HEK293 (cell line): Measurements from ENCODE around the gene KIAA0586.

Experiments used
- CTCF ChIA-PET: fragments of 350-600 bp; formaldehyde crosslinking; extraction: SDS; loops from one replicate; lab custom pipeline; 2021; ENCODE audit warnings: antibody characterized with exemption; lab: Yijun Ruan, JAX
- POLR2A ChIA-PET: fragments of 300-600 bp; formaldehyde crosslinking; extraction: SDS; loops from one replicate; lab custom pipeline; 2020; ENCODE audit warnings: antibody characterized with exemption, inconsistent platforms; lab: Yijun Ruan, JAX
- H3K27ac ChIP-seq: fragments of 200-500 bp; sonication (Bioruptor generic); 2 replicates; pipeline ENCODE4 v1.5.1; 2014; ENCODE audit warnings: low read depth, low read length, control low read depth, inconsistent platforms; ENCODE audit errors: extremely low read depth
- H3K36me3 ChIP-seq, 2 experiments: fragments of 200-500 bp in 1 of 2; sonication (Bioruptor generic) in 1 of 2; 1 replicate in 1 of 2; 2 replicates in 1 of 2; pipeline ENCODE4 v1.5.1; 2014 to 2017; ENCODE audit warnings: inconsistent platforms in 2 of 2, low read length in 2 of 2; ENCODE audit not compliant: control insufficient read depth in 2 of 2, insufficient read depth in 1 of 2
- H3K4me1 ChIP-seq: fragments of 200-500 bp; sonication (Bioruptor generic); 2 replicates; pipeline ENCODE4 v1.5.1; 2014; ENCODE audit warnings: mild to moderate bottlenecking, low read length, inconsistent platforms; ENCODE audit not compliant: control insufficient read depth, insufficient read depth
- H3K4me3 ChIP-seq: 2 replicates; pipeline ENCODE4 v1.5.1; 2011; ENCODE audit warnings: low read depth, mild to moderate bottlenecking, control low read depth, low read length, moderate library complexity
- H3K9me3 ChIP-seq: fragments of 200-500 bp; sonication (Bioruptor generic); 2 replicates; pipeline ENCODE4 v1.5.1; 2014; ENCODE audit warnings: low read depth, low read length, inconsistent platforms; ENCODE audit not compliant: control insufficient read depth, insufficient read depth
- ATF2 ChIP-seq: fragments of 450-650 bp; formaldehyde crosslinking; IDR thresholded peaks from 2 replicates; pipeline ENCODE4 v1.5.1; 2016; ENCODE audit warnings: missing biosample characterization, missing genetic modification characterization, low read depth
- BCL11A ChIP-seq: fragments of 450-650 bp; formaldehyde crosslinking; IDR thresholded peaks from 2 replicates; pipeline ENCODE4 v1.5.1; 2016; ENCODE audit warnings: low read depth, missing biosample characterization, missing genetic modification characterization
- FEZF1 ChIP-seq: fragments of 450-650 bp; formaldehyde crosslinking; IDR thresholded peaks from 2 replicates; pipeline ENCODE4 v1.5.1; 2016; ENCODE audit warnings: missing biosample characterization, missing genetic modification characterization
- KLF16 ChIP-seq: fragments of 450-650 bp; formaldehyde crosslinking; IDR thresholded peaks from 2 replicates; pipeline ENCODE4 v1.5.1; 2017; ENCODE audit warnings: missing biosample characterization, missing genetic modification characterization
- MEIS1 ChIP-seq: sonication (generic); formaldehyde crosslinking; IDR thresholded peaks from 2 replicates; pipeline ENCODE4 v1.8.1; 2022; ENCODE audit warnings: missing genetic modification reagents, mild to moderate bottlenecking, borderline replicate concordance
- PBX3 ChIP-seq: sonication (generic); formaldehyde crosslinking; IDR thresholded peaks from 2 replicates; pipeline ENCODE4 v1.8.1; 2022; ENCODE audit warnings: mild to moderate bottlenecking, moderate library complexity, missing genetic modification reagents
- SP7 ChIP-seq: fragments of 450-650 bp; formaldehyde crosslinking; IDR thresholded peaks from 2 replicates; pipeline ENCODE4 v1.5.1; 2016; ENCODE audit warnings: missing biosample characterization, missing genetic modification characterization
- TSHZ1 ChIP-seq: fragments of 450-650 bp; formaldehyde crosslinking; IDR thresholded peaks from 2 replicates; pipeline ENCODE4 v1.5.1; 2016; ENCODE audit warnings: missing biosample characterization, missing genetic modification characterization, borderline replicate concordance
- ZNF133 ChIP-seq: fragments of 450-650 bp; formaldehyde crosslinking; IDR thresholded peaks from 2 replicates; pipeline ENCODE4 v1.5.1; 2016; ENCODE audit warnings: missing biosample characterization, missing genetic modification characterization
- ZNF140 ChIP-seq: fragments of 450-650 bp; formaldehyde crosslinking; IDR thresholded peaks from 2 replicates; pipeline ENCODE4 v1.5.1; 2016; ENCODE audit warnings: missing biosample characterization, missing genetic modification characterization
- ZNF16 ChIP-seq: fragments of 450-650 bp; formaldehyde crosslinking; IDR thresholded peaks from 2 replicates; pipeline ENCODE4 v1.5.1; 2016; ENCODE audit warnings: low read depth, missing biosample characterization, missing genetic modification characterization
- ZNF19 ChIP-seq: fragments of 450-650 bp; formaldehyde crosslinking; IDR thresholded peaks from 2 replicates; pipeline ENCODE4; 2016; ENCODE audit warnings: missing biosample characterization, missing genetic modification characterization, low read depth
- ZNF24 ChIP-seq: fragments of 450-650 bp; formaldehyde crosslinking; IDR thresholded peaks from 2 replicates; pipeline ENCODE4 v1.5.1; 2016; ENCODE audit warnings: missing biosample characterization, missing genetic modification characterization
- ZNF292 ChIP-seq: fragments of 450-650 bp; formaldehyde crosslinking; IDR thresholded peaks from 2 replicates; pipeline ENCODE4 v1.5.1; 2016; ENCODE audit warnings: low read depth, missing biosample characterization, missing genetic modification characterization, borderline replicate concordance
- ZNF362 ChIP-seq: fragments of 450-650 bp; formaldehyde crosslinking; IDR thresholded peaks from 2 replicates; pipeline ENCODE4 v1.5.1; 2016; ENCODE audit warnings: missing biosample characterization, missing genetic modification characterization
- ZNF488 ChIP-seq: fragments of 450-650 bp; formaldehyde crosslinking; IDR thresholded peaks from 2 replicates; pipeline ENCODE4 v1.5.1; 2016; ENCODE audit warnings: missing biosample characterization, missing genetic modification characterization
- ZNF510 ChIP-seq: fragments of 450-650 bp; formaldehyde crosslinking; IDR thresholded peaks from 2 replicates; pipeline ENCODE4 v1.5.1; 2018; ENCODE audit warnings: mild to moderate bottlenecking, missing genetic modification characterization, missing biosample characterization; ENCODE audit not compliant: insufficient replicate concordance
- ZNF548 ChIP-seq: fragments of 450-650 bp; formaldehyde crosslinking; IDR thresholded peaks from 2 replicates; pipeline ENCODE4 v1.5.1; 2016; ENCODE audit warnings: missing biosample characterization, missing genetic modification characterization
- ZNF692 ChIP-seq: fragments of 450-650 bp; formaldehyde crosslinking; IDR thresholded peaks from 2 replicates; pipeline ENCODE4 v1.5.1; 2016; ENCODE audit warnings: missing biosample characterization, missing genetic modification characterization
- ZSCAN30 ChIP-seq: fragments of 450-650 bp; IDR thresholded peaks from 2 replicates; pipeline ENCODE4 v1.5.1; 2018; ENCODE audit warnings: missing biosample characterization, mild to moderate bottlenecking, missing genetic modification characterization, moderate library complexity
- ZSCAN5A ChIP-seq: fragments of 450-650 bp; formaldehyde crosslinking; IDR thresholded peaks from 2 replicates; pipeline ENCODE4 v1.5.1; 2016; ENCODE audit warnings: missing biosample characterization, missing genetic modification characterization

Gene KIAA0586

GRCh38 chr14:58484176-58484575 lies 56.7 kb downstream of the KIAA0586 start:
- CTCF ChIA-PET = interaction anchor here (0.8 kb wide), 1 partner anchor 880 kb away, joined by 4 read pairs; no protein-coding TSS in a partner anchor
- peaks cover 13 to 16% of the 10 kb centered on the region in 2 experiments for H3K36me3 ChIP-seq
- POLR2A ChIA-PET = no interaction called here
- TF ChIP-seq ZNF488 (no peak), ZNF510 (tag by site-specific recombination) (no peak), ZNF24 (tag by site-specific recombination) (no peak), ZNF140 (no peak), ZNF692 (tag by site-specific recombination) (no peak), FEZF1 (tag by site-specific recombination) (no peak), MEIS1 (CRISPR knock-in tag) (no peak)
- H3K4me3 ChIP-seq = no peak overlapping the region
- H3K9me3 ChIP-seq = no peaks in the 10 kb centered on the region
- no peak overlapping the region for H3K27ac ChIP-seq
- no peaks in the 10 kb centered on the region for H3K4me1 ChIP-seq

- Histone ChIP-seq H3K4me3 (no peak overlapping the region), H3K4me1 (no peaks in the 10 kb centered on the region), H3K9me3 (no peaks in the 10 kb centered on the region), H3K36me3 (peaks cover 12 to 31% of the 10 kb centered on the region in 2 experiments), H3K27ac (no peak overlapping the region)
- ChIA-PET CTCF (interaction anchor here (1.1 to 1.3 kb wide), 2 partner anchors 13 kb away, joined by 3 read pairs; no protein-coding TSS in a partner anchor), POLR2A (no interaction called here)
- TF ChIP-seq ZNF292 (tag by site-specific recombination) (no peak), ZSCAN30 (no peak), ATF2 (tag by site-specific recombination) (no peak), KLF16 (tag by site-specific recombination) (no peak), ZNF19 (tag by site-specific recombination) (no peak)
Measured at GRCh38 chr14:58488550-58488949, 61.0 kb downstream of the KIAA0586 start.

GRCh38 chr14:58491593-58491992 lies 64.1 kb downstream of the KIAA0586 start:
- H3K36me3 ChIP-seq = peaks cover 13 to 35% of the 10 kb centered on the region in 2 experiments
- H3K9me3 ChIP-seq = no peaks in the 10 kb centered on the region
- H3K4me1 ChIP-seq = no peaks in the 10 kb centered on the region
- no peak overlapping the region for H3K27ac ChIP-seq
- H3K4me3 ChIP-seq = no peak overlapping the region
- ChIA-PET CTCF (interaction anchor here (2.5 kb wide), 1 partner anchor 10 kb away, joined by 13 read pairs; no protein-coding TSS in a partner anchor), POLR2A (no interaction called here)
- TF ChIP-seq TSHZ1 (no peak), ZNF548 (tag by site-specific recombination) (no peak), ZNF362 (tag by site-specific recombination) (no peak), BCL11A (tag by site-specific recombination) (no peak), ZNF16 (tag by site-specific recombination) (no peak), SP7 (tag by site-specific recombination) (no peak), PBX3 (CRISPR knock-in tag) (no peak), ZNF133 (tag by site-specific recombination) (no peak), ZSCAN5A (no peak)
